HepG2 (cell line): ENCODE measurements around the gene HMCN2. TPM values are rescaled to one million over a fixed set of nuclear protein-coding genes. Genes with fewer than 3 reads are reported as not detected.
A peak's percentile ranks its signal among the peaks of the same experiment; 100 is the strongest.

Experiments
- ARNT ChIP-seq: fragments of 450-650 bp; IDR thresholded peaks from 2 replicates; pipeline ENCODE4 v1.6.1; 2017
- ATF3 ChIP-seq: sonication (generic); formaldehyde crosslinking; IDR thresholded peaks from 2 replicates; pipeline ENCODE4 v1.4.0; 2020; ENCODE audit warnings: missing genetic modification reagents
- CEBPB ChIP-seq: IDR thresholded peaks from 2 replicates; pipeline ENCODE4 v1.6.1; 2011; ENCODE audit warnings: low read depth, low read length, improper control_type of control experiment, borderline replicate concordance
- FOXK1 ChIP-seq: sonication (generic); formaldehyde crosslinking; IDR thresholded peaks from 2 replicates; pipeline ENCODE4 v1.4.0; 2020; ENCODE audit warnings: low read depth, missing genetic modification reagents, borderline replicate concordance
- FOXP1 ChIP-seq, 2 experiments: fragments of 450-650 bp in 1 of 2; IDR thresholded peaks; 2 replicates each; pipeline ENCODE4 v1.6.1; 2017 to 2018; ENCODE audit warnings: antibody characterized with exemption in 1 of 2
- HHEX ChIP-seq: IDR thresholded peaks from 2 replicates; pipeline ENCODE4 v1.6.1; 2016; ENCODE audit warnings: control low read depth
- KDM2A ChIP-seq: sonication (generic); formaldehyde crosslinking; IDR thresholded peaks from 2 replicates; pipeline ENCODE4 v1.4.0; 2020; ENCODE audit warnings: low read depth, missing genetic modification reagents, borderline replicate concordance
- MXD4 ChIP-seq: IDR thresholded peaks from 2 replicates; pipeline ENCODE4 v1.6.1; 2016; ENCODE audit warnings: mild to moderate bottlenecking, missing biosample characterization, missing genetic modification reagents
- MZF1 ChIP-seq: sonication (generic); formaldehyde crosslinking; IDR thresholded peaks from 2 replicates; pipeline ENCODE4 v1.8.1; 2023; ENCODE audit warnings: mild to moderate bottlenecking, missing genetic modification reagents, borderline replicate concordance
- NBN ChIP-seq: fragments of 450-650 bp; conservative IDR thresholded peaks from 2 replicates; pipeline ENCODE4 v1.6.1; 2017
- NR3C1 ChIP-seq: sonication (generic); formaldehyde crosslinking; IDR thresholded peaks from 2 replicates; pipeline ENCODE4 v1.4.0; 2020; ENCODE audit warnings: missing genetic modification reagents
- PHF5A ChIP-seq: IDR thresholded peaks from one replicate; pipeline ENCODE4 v1.6.1; 2018; ENCODE audit warnings: low read depth, missing genetic modification reagents; ENCODE audit not compliant: unreplicated experiment
- RAD21 ChIP-seq: fragments of 450-650 bp; formaldehyde crosslinking; IDR thresholded peaks from 2 replicates; pipeline ENCODE4 v1.5.0; 2020; ENCODE audit warnings: mild to moderate bottlenecking
- RFXAP ChIP-seq: sonication (generic); formaldehyde crosslinking; IDR thresholded peaks from 2 replicates; pipeline ENCODE4 v1.4.0; 2020; ENCODE audit warnings: missing genetic modification reagents, borderline replicate concordance
- SAP130 ChIP-seq: IDR thresholded peaks from 2 replicates; pipeline ENCODE4 v1.6.1; 2016; ENCODE audit warnings: low read depth
- TAF15 ChIP-seq: fragments of 200-400 bp; formaldehyde crosslinking; IDR thresholded peaks from one replicate; pipeline ENCODE4 v1.6.1; 2018; ENCODE audit warnings: mild to moderate bottlenecking, low read depth, low read length; ENCODE audit not compliant: poor library complexity, severe bottlenecking
- TGIF2 ChIP-seq: IDR thresholded peaks from 2 replicates; pipeline ENCODE4 v1.6.1; 2016; ENCODE audit warnings: control low read depth, missing compliant biosample characterization
- ZFP37 ChIP-seq: sonication (generic); formaldehyde crosslinking; IDR thresholded peaks from 2 replicates; pipeline ENCODE4 v1.4.0; 2020; ENCODE audit warnings: missing genetic modification reagents, borderline replicate concordance
- ZFY ChIP-seq: sonication (generic); formaldehyde crosslinking; IDR thresholded peaks from 2 replicates; pipeline ENCODE4 v1.4.0; 2020; ENCODE audit warnings: missing genetic modification reagents
- ZNF263 ChIP-seq: sonication (generic); formaldehyde crosslinking; IDR thresholded peaks from 2 replicates; pipeline ENCODE4 v1.4.0; 2020; ENCODE audit warnings: missing genetic modification reagents
- ZNF770 ChIP-seq: sonication (generic); formaldehyde crosslinking; IDR thresholded peaks from 2 replicates; pipeline ENCODE4 v1.5.0; 2020; ENCODE audit warnings: mild to moderate bottlenecking, missing genetic modification reagents
- ZNF776 ChIP-seq: sonication (generic); formaldehyde crosslinking; IDR thresholded peaks from 2 replicates; pipeline ENCODE4 v1.4.0; 2020; ENCODE audit warnings: mild to moderate bottlenecking, missing genetic modification reagents
- polyA plus RNA-seq, 8 experiments: library from polyadenylated mRNA; depleted of rRNA in 3 of 8; stranded (reverse) in 7 of 8; unstranded in 1 of 8; fragments of >200 nt; fragmentation: Illumina TruSeq in 4 of 8; extraction: Trizol in 4 of 8; gene quantifications; 2 replicates each; pipeline versions ENCODE4 v1.2.1 to v1.2.3, GENCODE V29; 2011 to 2016; ENCODE audit warnings: low read depth in 4 of 8, missing spikeins in 1 of 8, mixed read lengths in 1 of 8; ENCODE audit not compliant: insufficient read depth in 1 of 8
- total RNA-seq, 5 experiments: library from RNA; depleted of rRNA; stranded (reverse); fragments of >200 nt; fragmentation: Illumina TruSeq; extraction: Trizol; gene quantifications; 2 replicates each; pipeline ENCODE4 v1.2.3, GENCODE V29; 2016; ENCODE audit warnings: low read depth in 1 of 5
- TF ChIP-seq, protein P1 (sequence below): sonication (generic); formaldehyde crosslinking; conservative IDR thresholded peaks from 2 replicates; pipeline ENCODE4 v1.8.0; 2022; ENCODE audit warnings: low read depth, missing genetic modification reagents
- TF ChIP-seq, protein P2 (sequence below): IDR thresholded peaks from 2 replicates; pipeline ENCODE4 v1.6.1; 2016

HMCN2 gene
- total and polyA plus RNA-seq, 2 of the 13 experiments (the other 11 are each of a cell fraction or from before 2014, with no cell fraction given), result 0.09 TPM; not detected in 1

- TF ChIP-seq HHEX (CRISPR knock-in tag), result no peak
- peak; percentile 51; the same call in 1 of the 2 replicates for TF ChIP-seq ZNF263 (CRISPR knock-in tag)
- TF ChIP-seq FOXP1 (IDR thresholded peaks at IDR 0.05), result no peak
- no peak for TF ChIP-seq FOXP1 (CRISPR knock-in tag; IDR thresholded peaks at IDR 0.05)
- peak; percentile 75 for TF ChIP-seq RAD21 (CRISPR knock-in tag)
- peak; percentile 64 for TF ChIP-seq ZFY
- peak; percentile 51; the same call in 1 of the 2 replicates for TF ChIP-seq ZNF770 (CRISPR knock-in tag)
- TF ChIP-seq NR3C1 (CRISPR knock-in tag), result no peak
- TF ChIP-seq, protein P1, sequence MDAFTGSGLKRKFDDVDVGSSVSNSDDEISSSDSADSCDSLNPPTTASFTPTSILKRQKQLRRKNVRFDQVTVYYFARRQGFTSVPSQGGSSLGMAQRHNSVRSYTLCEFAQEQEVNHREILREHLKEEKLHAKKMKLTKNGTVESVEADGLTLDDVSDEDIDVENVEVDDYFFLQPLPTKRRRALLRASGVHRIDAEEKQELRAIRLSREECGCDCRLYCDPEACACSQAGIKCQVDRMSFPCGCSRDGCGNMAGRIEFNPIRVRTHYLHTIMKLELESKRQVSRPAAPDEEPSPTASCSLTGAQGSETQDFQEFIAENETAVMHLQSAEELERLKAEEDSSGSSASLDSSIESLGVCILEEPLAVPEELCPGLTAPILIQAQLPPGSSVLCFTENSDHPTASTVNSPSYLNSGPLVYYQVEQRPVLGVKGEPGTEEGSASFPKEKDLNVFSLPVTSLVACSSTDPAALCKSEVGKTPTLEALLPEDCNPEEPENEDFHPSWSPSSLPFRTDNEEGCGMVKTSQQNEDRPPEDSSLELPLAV (CRISPR knock-in tag), result no peak
- TF ChIP-seq CEBPB, result no peak
- no peak for TF ChIP-seq MXD4
- TF ChIP-seq ZNF776 (CRISPR knock-in tag), result no peak; the same call in 1 of the 2 replicates
- no peak for TF ChIP-seq FOXK1 (CRISPR knock-in tag)
- no peak for TF ChIP-seq ARNT
- no peak for TF ChIP-seq TAF15
- TF ChIP-seq MZF1 (CRISPR knock-in tag), result no peak
- no peak for TF ChIP-seq TGIF2 (CRISPR knock-in tag)
- peak; percentile 55 for TF ChIP-seq KDM2A (CRISPR knock-in tag)
- TF ChIP-seq ATF3 (CRISPR knock-in tag), result no peak
- TF ChIP-seq PHF5A (CRISPR knock-in tag), result no peak
- TF ChIP-seq, protein P2, sequence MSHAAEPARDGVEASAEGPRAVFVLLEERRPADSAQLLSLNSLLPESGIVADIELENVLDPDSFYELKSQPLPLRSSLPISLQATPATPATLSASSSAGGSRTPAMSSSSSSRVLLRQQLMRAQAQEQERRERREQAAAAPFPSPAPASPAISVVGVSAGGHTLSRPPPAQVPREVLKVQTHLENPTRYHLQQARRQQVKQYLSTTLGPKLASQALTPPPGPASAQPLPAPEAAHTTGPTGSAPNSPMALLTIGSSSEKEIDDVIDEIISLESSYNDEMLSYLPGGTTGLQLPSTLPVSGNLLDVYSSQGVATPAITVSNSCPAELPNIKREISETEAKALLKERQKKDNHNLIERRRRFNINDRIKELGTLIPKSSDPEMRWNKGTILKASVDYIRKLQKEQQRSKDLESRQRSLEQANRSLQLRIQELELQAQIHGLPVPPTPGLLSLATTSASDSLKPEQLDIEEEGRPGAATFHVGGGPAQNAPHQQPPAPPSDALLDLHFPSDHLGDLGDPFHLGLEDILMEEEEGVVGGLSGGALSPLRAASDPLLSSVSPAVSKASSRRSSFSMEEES (CRISPR knock-in tag), result no peak
- TF ChIP-seq ZFP37 (CRISPR knock-in tag), result no peak; the same call in 1 of the 2 replicates
- TF ChIP-seq NBN, result no peak
- peak; percentile 46 for TF ChIP-seq SAP130 (CRISPR knock-in tag)
- TF ChIP-seq RFXAP (CRISPR knock-in tag), result peak; percentile 42; the same call in 1 of the 2 replicates
Observed at GRCh38 chr9:130433168-130433946, 167.8 kb downstream of the HMCN2 start (continued).
